ENCODE results near the gene MEMO1.

Gene MEMO1

DNA sequence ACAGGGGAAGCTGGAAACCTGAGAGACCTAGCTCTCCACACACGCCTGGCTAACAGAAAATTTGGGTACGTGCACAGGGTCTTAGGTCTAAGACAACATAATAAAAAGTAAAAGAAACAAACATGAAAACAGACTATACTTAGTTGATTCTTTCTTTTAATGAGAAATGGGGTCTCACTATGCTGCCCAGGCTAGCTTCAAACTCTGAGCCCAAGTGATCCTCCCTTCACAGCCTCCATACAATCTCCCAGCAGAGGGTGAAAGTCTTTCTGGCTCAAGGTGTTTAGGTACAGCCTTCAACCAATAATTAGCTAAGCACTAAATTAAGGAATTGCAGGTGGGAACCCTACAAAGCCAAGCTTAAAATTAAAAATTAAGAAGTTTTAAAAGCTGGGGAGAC, 116.2 kb downstream of the MEMO1 start:
- TF ChIP-seq ZNF8 (CRISPR knock-in tag; IDR thresholded peaks at IDR 0.05): no peak
- TF ChIP-seq BACH2 (CRISPR knock-in tag; IDR thresholded peaks at IDR 0.05; ENCODE audit: borderline replicate concordance): no peak
- no peak for TF ChIP-seq ZFP3 (CRISPR knock-in tag; IDR thresholded peaks at IDR 0.05)
- TF ChIP-seq OSR1 (CRISPR knock-in tag; IDR thresholded peaks at IDR 0.05): no peak
- TF ChIP-seq CSDC2 (CRISPR knock-in tag; IDR thresholded peaks at IDR 0.05): no peak
- no peak for TF ChIP-seq SNAI2 (CRISPR knock-in tag; IDR thresholded peaks at IDR 0.05)
- TF ChIP-seq CREB5 (CRISPR knock-in tag; IDR thresholded peaks at IDR 0.05; ENCODE audit: low read depth): no peak
- TF ChIP-seq ZNF565 (CRISPR knock-in tag; conservative IDR thresholded peaks at IDR 0.05; ENCODE audit: low read depth): no peak
- TF ChIP-seq, protein P1, sequence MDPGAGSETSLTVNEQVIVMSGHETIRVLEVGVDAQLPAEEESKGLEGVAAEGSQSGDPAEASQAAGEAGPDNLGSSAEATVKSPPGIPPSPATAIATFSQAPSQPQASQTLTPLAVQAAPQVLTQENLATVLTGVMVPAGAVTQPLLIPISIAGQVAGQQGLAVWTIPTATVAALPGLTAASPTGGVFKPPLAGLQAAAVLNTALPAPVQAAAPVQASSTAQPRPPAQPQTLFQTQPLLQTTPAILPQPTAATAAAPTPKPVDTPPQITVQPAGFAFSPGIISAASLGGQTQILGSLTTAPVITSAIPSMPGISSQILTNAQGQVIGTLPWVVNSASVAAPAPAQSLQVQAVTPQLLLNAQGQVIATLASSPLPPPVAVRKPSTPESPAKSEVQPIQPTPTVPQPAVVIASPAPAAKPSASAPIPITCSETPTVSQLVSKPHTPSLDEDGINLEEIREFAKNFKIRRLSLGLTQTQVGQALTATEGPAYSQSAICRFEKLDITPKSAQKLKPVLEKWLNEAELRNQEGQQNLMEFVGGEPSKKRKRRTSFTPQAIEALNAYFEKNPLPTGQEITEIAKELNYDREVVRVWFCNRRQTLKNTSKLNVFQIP (CRISPR knock-in tag; IDR thresholded peaks at IDR 0.05; ENCODE audit: borderline replicate concordance, low read depth): no peak
- no peak for TF ChIP-seq TOX (CRISPR knock-in tag; IDR thresholded peaks at IDR 0.05; ENCODE audit: borderline replicate concordance)
- no peak for TF ChIP-seq PPARA (CRISPR knock-in tag; IDR thresholded peaks at IDR 0.05; ENCODE audit: borderline replicate concordance)
- TF ChIP-seq ZNF70 (CRISPR knock-in tag; IDR thresholded peaks at IDR 0.05): no peak
- TF ChIP-seq ESRRG (CRISPR knock-in tag; IDR thresholded peaks at IDR 0.05): no peak
- TF ChIP-seq TCF4 (CRISPR knock-in tag; IDR thresholded peaks at IDR 0.05; ENCODE audit: borderline replicate concordance): no peak
- TF ChIP-seq ZC3H10 (CRISPR knock-in tag; IDR thresholded peaks at IDR 0.05): no peak
- TF ChIP-seq GLIS3 (CRISPR knock-in tag; IDR thresholded peaks at IDR 0.05): no peak
- no peak for TF ChIP-seq ARNTL (CRISPR knock-in tag; IDR thresholded peaks at IDR 0.05; ENCODE audit: borderline replicate concordance, low read depth)
- no peak for ATAC-seq

- TF ChIP-seq BACH2 (CRISPR knock-in tag; IDR thresholded peaks at IDR 0.05; ENCODE audit: borderline replicate concordance) (no peak), CSRNP3 (CRISPR knock-in tag; IDR thresholded peaks at IDR 0.05) (no peak), ZFP30 (CRISPR knock-in tag; IDR thresholded peaks at IDR 0.05) (no peak), PPARA (CRISPR knock-in tag; IDR thresholded peaks at IDR 0.05; ENCODE audit: borderline replicate concordance) (no peak)
- TF ChIP-seq, protein P2, sequence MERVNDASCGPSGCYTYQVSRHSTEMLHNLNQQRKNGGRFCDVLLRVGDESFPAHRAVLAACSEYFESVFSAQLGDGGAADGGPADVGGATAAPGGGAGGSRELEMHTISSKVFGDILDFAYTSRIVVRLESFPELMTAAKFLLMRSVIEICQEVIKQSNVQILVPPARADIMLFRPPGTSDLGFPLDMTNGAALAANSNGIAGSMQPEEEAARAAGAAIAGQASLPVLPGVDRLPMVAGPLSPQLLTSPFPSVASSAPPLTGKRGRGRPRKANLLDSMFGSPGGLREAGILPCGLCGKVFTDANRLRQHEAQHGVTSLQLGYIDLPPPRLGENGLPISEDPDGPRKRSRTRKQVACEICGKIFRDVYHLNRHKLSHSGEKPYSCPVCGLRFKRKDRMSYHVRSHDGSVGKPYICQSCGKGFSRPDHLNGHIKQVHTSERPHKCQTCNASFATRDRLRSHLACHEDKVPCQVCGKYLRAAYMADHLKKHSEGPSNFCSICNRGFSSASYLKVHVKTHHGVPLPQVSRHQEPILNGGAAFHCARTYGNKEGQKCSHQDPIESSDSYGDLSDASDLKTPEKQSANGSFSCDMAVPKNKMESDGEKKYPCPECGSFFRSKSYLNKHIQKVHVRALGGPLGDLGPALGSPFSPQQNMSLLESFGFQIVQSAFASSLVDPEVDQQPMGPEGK (CRISPR knock-in tag; IDR thresholded peaks at IDR 0.05; ENCODE audit: borderline replicate concordance): no peak
- no peak for ATAC-seq
Observed at GRCh38 chr2:31893094-31893493, 117.7 kb downstream of the MEMO1 start.

GRCh38 chr2:31889044-31889443, 121.8 kb downstream of the MEMO1 start:
- TF ChIP-seq ZNF565 (CRISPR knock-in tag; conservative IDR thresholded peaks at IDR 0.05; ENCODE audit: low read depth) (no peak), ZNF8 (CRISPR knock-in tag; IDR thresholded peaks at IDR 0.05) (no peak), ZC3H10 (CRISPR knock-in tag; IDR thresholded peaks at IDR 0.05) (no peak), CREB5 (CRISPR knock-in tag; IDR thresholded peaks at IDR 0.05; ENCODE audit: low read depth) (no peak), SNAI2 (CRISPR knock-in tag; IDR thresholded peaks at IDR 0.05) (no peak), ESRRG (CRISPR knock-in tag; IDR thresholded peaks at IDR 0.05) (no peak), OSR1 (CRISPR knock-in tag; IDR thresholded peaks at IDR 0.05) (no peak), CSRNP3 (CRISPR knock-in tag; IDR thresholded peaks at IDR 0.05) (no peak), CSDC2 (CRISPR knock-in tag; IDR thresholded peaks at IDR 0.05) (no peak), ISL1 (CRISPR knock-in tag; IDR thresholded peaks at IDR 0.05) (no peak), ARNTL (CRISPR knock-in tag; IDR thresholded peaks at IDR 0.05; ENCODE audit: borderline replicate concordance, low read depth) (no peak), RARB (CRISPR knock-in tag; IDR thresholded peaks at IDR 0.05) (no peak), TCF4 (CRISPR knock-in tag; IDR thresholded peaks at IDR 0.05; ENCODE audit: borderline replicate concordance) (no peak)
- TF ChIP-seq, protein P2 (CRISPR knock-in tag; IDR thresholded peaks at IDR 0.05; ENCODE audit: borderline replicate concordance): no peak
- TF ChIP-seq, protein P3, sequence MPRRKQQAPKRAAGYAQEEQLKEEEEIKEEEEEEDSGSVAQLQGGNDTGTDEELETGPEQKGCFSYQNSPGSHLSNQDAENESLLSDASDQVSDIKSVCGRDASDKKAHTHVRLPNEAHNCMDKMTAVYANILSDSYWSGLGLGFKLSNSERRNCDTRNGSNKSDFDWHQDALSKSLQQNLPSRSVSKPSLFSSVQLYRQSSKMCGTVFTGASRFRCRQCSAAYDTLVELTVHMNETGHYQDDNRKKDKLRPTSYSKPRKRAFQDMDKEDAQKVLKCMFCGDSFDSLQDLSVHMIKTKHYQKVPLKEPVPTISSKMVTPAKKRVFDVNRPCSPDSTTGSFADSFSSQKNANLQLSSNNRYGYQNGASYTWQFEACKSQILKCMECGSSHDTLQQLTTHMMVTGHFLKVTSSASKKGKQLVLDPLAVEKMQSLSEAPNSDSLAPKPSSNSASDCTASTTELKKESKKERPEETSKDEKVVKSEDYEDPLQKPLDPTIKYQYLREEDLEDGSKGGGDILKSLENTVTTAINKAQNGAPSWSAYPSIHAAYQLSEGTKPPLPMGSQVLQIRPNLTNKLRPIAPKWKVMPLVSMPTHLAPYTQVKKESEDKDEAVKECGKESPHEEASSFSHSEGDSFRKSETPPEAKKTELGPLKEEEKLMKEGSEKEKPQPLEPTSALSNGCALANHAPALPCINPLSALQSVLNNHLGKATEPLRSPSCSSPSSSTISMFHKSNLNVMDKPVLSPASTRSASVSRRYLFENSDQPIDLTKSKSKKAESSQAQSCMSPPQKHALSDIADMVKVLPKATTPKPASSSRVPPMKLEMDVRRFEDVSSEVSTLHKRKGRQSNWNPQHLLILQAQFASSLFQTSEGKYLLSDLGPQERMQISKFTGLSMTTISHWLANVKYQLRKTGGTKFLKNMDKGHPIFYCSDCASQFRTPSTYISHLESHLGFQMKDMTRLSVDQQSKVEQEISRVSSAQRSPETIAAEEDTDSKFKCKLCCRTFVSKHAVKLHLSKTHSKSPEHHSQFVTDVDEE (CRISPR knock-in tag; IDR thresholded peaks at IDR 0.05): no peak
- peak; percentile 66; the same call in 2 of the 3 replicates for ATAC-seq
